Stimulated activated CD4-positive, alpha-beta T cell treated with anti-CD3 and anti-CD28 coated beads, TNF-alpha, amount 100 ng/mL, for 48 hours (primary cell): Measurements from ENCODE around the gene KRTAP20-2.

ENCODE experiments used
- DNase-seq, 3 donors: peaks; one replicate each; pipeline ENCODE4 v3.0.0-alpha.2; 2020; ENCODE audit warnings: low read depth in 3 of 3

The KRTAP20-2 gene

GRCh38 chr21:30634906-30635305 lies at the start of gene KRTAP20-2:
Gene KRTAP20-2 (plus strand): TSS chr21:30635206. CDS start chr21:30635264, 58 bp downstream.
- DNase-seq = no peak

- DNase-seq = no peak
Observed at GRCh38 chr21:30590297-30590696, 44.7 kb upstream of the KRTAP20-2 start, which contains the start of gene KRTAP22-2. Gene KRTAP22-2 (minus strand): TSS chr21:30590397.

- no peak for DNase-seq
Observed at GRCh38 chr21:30592140-30592539, 42.9 kb upstream of the KRTAP20-2 start, which contains the start of gene KRTAP6-3. Gene KRTAP6-3 (plus strand): TSS chr21:30592440. CDS start chr21:30592446, 6 bp downstream.

GRCh38 chr21:30598802-30599201 lies 36.2 kb upstream of the KRTAP20-2 start, which contains the start of gene KRTAP6-2:
Gene KRTAP6-2 (minus strand): TSS chr21:30598902. CDS start chr21:30598874, 28 bp downstream.
- no peak for DNase-seq

GRCh38 chr21:30600787-30601186 lies 34.2 kb upstream of the KRTAP20-2 start, which contains the start of gene KRTAP22-1:
Gene KRTAP22-1 (plus strand): TSS chr21:30601087.
- no peak for DNase-seq

GRCh38 chr21:30605968-30606367 lies 29.0 kb upstream of the KRTAP20-2 start:
- DNase-seq = no peak

GRCh38 chr21:30612132-30612531 lies 22.9 kb upstream of the KRTAP20-2 start:
- DNase-seq = no peak

GRCh38 chr21:30613836-30614235 lies 21.2 kb upstream of the KRTAP20-2 start, which contains the start of gene KRTAP6-1:
Gene KRTAP6-1 (minus strand): TSS chr21:30613930. CDS start chr21:30613904, 26 bp downstream.
- no peak for DNase-seq

GRCh38 chr21:30615199-30615598 lies 19.8 kb upstream of the KRTAP20-2 start:
- no peak for DNase-seq

- DNase-seq = no peak
Observed at GRCh38 chr21:30616125-30616524, 18.9 kb upstream of the KRTAP20-2 start, which contains the start of gene KRTAP20-1. Gene KRTAP20-1 (plus strand): TSS chr21:30616425. CDS start chr21:30616455, 30 bp downstream.

- no peak for DNase-seq
Observed at GRCh38 chr21:30620080-30620479, 14.9 kb upstream of the KRTAP20-2 start.

- DNase-seq = no peak
Observed at GRCh38 chr21:30620522-30620921, 14.5 kb upstream of the KRTAP20-2 start, which contains the start of gene KRTAP20-4. Gene KRTAP20-4 (plus strand): TSS chr21:30620627.

- DNase-seq = no peak
Observed at GRCh38 chr21:30623362-30623761, 11.6 kb upstream of the KRTAP20-2 start.

GRCh38 chr21:30625449-30626165 lies 9.4 kb upstream of the KRTAP20-2 start:
- no peak for DNase-seq

- no peak for DNase-seq
Observed at GRCh38 chr21:30628109-30628508, 6.9 kb upstream of the KRTAP20-2 start.

GRCh38 chr21:30629200-30629599 lies 5.8 kb upstream of the KRTAP20-2 start:
- no peak for DNase-seq

GRCh38 chr21:30638686-30639085 lies 3.7 kb downstream of the KRTAP20-2 start:
- no peak for DNase-seq

GRCh38 chr21:30642564-30642963 lies 7.6 kb downstream of the KRTAP20-2 start, which contains the start of gene KRTAP20-3:
Gene KRTAP20-3 (plus strand): TSS chr21:30642864.
- DNase-seq = no peak

GRCh38 chr21:30646904-30647414 lies 12.0 kb downstream of the KRTAP20-2 start:
- no peak for DNase-seq

- DNase-seq = no peak
Observed at GRCh38 chr21:30652891-30653290, 17.9 kb downstream of the KRTAP20-2 start.

GRCh38 chr21:30668776-30669175 lies 33.8 kb downstream of the KRTAP20-2 start:
- DNase-seq = no peak

- DNase-seq = no peak
Observed at GRCh38 chr21:30672985-30673650, 38.1 kb downstream of the KRTAP20-2 start.
